AG10803 (cell line): ENCODE measurements around the gene CELA3A.
"Not testable (repeated sequence)": the region's sequence is repeated elsewhere in the genome, so short reads cannot be mapped to it uniquely, and the experiment has no call there.

Experiments used
- DNase-seq: peaks from one replicate; pipeline ENCODE4 v3.0.0; 2010; ENCODE audit warnings: low read depth
- H3K4me3 ChIP-seq: 2 replicates; pipeline ENCODE4 v1.5.1; 2011; ENCODE audit warnings: mild to moderate bottlenecking, low read length, control low read depth
- TF ChIP-seq, protein P1 (sequence below): conservative IDR thresholded peaks from 2 replicates; pipeline ENCODE4 v1.5.1; 2011; ENCODE audit warnings: mild to moderate bottlenecking, low read length, control low read depth, inconsistent platforms

Gene CELA3A

DNA sequence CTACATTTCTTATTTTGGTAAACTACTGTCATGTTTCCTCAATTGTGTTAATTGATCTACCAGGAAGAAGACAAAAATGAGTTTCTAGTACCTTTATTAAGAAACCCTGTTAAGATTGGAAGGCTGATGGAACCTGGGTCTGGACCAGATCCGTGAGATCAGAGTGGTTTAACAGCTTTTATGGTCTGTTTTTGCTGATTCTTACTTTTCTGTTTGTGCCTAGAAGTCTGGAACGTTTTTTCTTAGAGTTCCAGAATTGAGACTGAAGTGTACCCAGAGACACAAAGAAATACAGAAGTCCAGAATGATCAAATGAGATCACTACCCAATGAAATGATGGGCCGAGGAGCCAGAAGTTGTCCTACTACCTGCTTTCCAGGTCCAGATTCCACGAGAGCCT is 28.6 kb downstream of the CELA3A start:
- no peak overlapping the region for H3K4me3 ChIP-seq
- TF ChIP-seq, protein P1, sequence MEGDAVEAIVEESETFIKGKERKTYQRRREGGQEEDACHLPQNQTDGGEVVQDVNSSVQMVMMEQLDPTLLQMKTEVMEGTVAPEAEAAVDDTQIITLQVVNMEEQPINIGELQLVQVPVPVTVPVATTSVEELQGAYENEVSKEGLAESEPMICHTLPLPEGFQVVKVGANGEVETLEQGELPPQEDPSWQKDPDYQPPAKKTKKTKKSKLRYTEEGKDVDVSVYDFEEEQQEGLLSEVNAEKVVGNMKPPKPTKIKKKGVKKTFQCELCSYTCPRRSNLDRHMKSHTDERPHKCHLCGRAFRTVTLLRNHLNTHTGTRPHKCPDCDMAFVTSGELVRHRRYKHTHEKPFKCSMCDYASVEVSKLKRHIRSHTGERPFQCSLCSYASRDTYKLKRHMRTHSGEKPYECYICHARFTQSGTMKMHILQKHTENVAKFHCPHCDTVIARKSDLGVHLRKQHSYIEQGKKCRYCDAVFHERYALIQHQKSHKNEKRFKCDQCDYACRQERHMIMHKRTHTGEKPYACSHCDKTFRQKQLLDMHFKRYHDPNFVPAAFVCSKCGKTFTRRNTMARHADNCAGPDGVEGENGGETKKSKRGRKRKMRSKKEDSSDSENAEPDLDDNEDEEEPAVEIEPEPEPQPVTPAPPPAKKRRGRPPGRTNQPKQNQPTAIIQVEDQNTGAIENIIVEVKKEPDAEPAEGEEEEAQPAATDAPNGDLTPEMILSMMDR: no peak

DNA sequence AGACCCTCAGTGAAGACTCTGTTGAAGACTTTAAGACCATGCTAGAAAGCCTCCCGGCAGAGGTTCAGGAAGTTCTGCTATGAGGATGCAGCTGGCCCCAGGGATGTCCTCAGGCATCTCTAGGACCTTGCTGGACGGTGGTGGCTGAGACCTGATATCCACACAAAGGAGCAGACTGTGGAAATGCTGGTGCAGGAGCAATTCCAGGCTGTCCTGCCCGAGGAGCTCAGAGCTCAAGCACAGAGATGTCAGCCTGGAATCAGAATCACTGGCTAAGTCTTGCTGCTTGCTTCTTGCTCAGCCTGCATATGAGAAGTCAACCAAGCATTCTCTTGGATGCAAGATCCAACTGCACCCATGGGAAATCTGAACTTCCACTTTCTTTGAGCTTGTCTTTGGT is 29.0 kb downstream of the CELA3A start:
- TF ChIP-seq, protein P1: no peak
- no peak overlapping the region for H3K4me3 ChIP-seq
- DNase-seq: no peak

More for the DNA sequence above, 28.6 kb downstream of the CELA3A start:
- DNase-seq: no peak

DNA sequence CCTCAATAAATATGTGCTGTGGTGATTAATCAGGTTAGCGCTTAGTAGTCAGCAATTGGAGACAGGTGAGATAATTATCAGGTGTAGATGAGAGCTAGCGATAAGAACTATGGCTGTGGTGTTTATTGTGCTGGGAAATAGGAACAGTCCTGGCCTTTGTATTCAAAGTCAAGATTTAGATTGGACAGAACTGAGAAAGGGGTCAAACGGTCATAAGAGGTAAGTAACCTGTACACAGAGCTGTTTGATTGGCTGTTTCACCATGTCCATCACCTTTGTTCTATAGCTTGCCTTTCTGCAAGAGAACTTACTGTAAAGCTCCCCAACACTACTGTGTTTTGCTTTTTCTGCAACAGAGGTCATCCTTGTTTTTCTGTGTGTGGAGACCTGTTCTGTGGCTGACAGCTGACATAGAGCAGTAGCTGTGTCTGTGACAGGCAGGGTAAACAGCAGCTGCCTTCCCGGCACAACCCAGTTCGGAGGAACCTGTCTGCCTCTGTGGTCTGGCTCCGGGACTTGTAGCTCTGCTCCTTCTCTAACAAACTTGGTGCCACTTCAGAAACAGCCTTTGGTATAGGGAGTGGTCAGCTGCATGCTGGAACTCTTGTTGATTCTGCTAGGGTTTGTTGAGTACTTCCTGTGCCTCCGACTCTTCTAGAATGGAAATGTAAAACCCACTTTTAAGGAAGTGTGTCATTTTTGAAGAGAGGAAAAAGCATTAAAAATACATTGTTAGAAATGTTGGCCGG is 29.9 kb downstream of the CELA3A start:
- no peak for DNase-seq
- no peak overlapping the region for H3K4me3 ChIP-seq
- TF ChIP-seq, protein P1: no peak

DNA sequence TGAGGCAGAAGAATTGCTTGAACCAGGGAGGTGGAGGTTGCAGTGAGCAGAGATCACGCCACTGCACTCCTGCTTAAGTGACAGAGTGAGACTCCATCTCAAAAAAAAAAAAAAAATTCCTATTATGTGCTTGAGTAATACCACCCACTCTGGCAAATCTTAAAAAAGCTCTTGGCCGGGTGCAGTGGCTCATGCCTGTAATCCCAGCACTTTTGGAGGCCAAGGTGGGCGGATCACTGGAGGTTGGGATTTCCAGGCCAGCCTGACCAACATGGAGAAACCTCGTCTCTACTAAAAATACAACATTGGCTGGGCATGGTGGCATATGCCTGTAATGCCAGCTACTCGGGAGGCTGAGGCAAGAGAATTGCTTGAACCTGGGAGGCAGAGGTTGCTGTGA is 33.4 kb downstream of the CELA3A start:
- H3K4me3 ChIP-seq, DNase-seq: not testable (repeated sequence)

DNA sequence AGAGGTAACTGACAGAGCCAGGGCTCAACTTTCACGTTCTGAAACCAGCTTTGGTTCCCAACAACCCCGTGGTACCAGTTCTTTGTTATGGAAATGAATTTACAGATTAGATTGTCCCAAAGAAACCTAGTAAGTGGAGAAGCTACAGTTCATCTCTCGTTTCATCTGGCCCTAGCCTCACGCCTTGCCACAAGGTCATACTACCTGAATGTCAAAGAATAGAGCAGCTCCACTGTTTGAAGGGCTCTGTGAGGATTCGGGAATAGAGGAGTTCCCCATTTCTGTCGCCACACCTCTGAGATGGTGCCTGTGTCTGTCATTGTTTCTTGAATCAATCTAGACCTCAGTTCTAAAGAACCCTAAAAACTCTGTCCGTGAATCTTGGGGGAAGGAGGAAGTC is 36.1 kb downstream of the CELA3A start:
- TF ChIP-seq, protein P1: no peak
- no peak for DNase-seq
- H3K4me3 ChIP-seq: no peak overlapping the region

DNA sequence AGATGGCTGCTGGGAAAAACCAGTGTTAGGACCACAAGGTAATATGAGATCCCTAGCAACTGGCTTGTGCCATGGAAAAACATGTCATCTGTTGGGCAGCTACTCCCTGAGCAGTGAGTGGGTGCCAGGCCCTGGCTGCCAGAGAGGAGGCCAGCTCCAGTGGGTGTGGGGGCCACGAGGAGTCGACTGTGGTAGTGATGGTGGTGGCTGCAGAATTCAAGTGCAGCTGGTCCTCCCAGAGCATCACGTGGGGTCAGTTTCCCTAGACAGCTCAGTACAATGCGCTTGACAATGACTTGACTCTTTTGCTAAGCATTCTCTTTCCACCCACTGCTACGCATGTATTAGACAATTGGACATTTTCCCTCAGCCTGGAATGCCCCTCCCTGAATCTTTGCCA is 36.6 kb downstream of the CELA3A start:
- no peak for DNase-seq
- TF ChIP-seq, protein P1: no peak
- no peak overlapping the region for H3K4me3 ChIP-seq

DNA sequence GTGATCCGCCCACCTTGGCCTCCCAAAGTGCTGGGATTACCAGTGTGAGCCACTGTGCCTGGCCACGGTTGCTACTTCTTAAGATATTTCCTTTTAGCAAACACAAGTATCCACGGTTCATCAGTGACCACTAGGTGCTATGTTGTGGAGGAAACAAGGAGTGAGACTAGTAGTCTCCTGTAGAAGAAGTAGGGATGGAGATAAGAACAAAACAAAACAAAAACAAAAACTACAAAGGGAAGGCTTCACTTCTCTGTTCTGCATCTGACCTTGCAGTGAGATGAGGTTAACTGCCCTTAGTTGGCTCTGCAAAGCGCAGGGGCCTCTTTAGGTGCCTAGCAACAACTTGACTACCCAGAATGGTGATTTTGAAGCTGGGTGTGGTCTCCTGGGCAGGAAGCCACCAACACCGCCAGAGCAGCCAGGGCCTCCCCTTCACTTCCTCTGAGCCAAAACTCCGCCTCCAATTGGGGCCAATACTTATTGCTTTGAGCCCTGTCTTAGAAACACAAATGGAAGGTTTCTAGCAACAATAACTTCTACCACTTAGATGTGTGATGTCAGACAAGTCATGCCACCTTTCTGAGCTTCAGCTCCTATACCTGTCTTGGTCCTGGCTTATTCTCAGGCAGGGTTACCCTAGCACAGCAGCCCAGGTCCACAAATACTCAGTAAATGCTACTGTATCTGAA is 38.3 kb downstream of the CELA3A start:
- TF ChIP-seq, protein P1: no peak
- H3K4me3 ChIP-seq: no peak overlapping the region
- DNase-seq: peak; percentile 54
